HepG2 (cell line): ENCODE measurements around the gene IGFALS. TPM values are rescaled to one million over a fixed set of nuclear protein-coding genes. Genes with fewer than 3 reads are reported as not detected.

ENCODE experiments used
- KDM3A ChIP-seq: IDR thresholded peaks from 2 replicates; pipeline ENCODE4 v1.6.1; 2018; ENCODE audit warnings: low read depth, missing compliant biosample characterization
- SIX1 ChIP-seq: sonication (generic); formaldehyde crosslinking; IDR thresholded peaks from 2 replicates; pipeline ENCODE4 v1.4.0; 2020; ENCODE audit warnings: missing genetic modification reagents, borderline replicate concordance
- SMAD1 ChIP-seq: sonication (generic); formaldehyde crosslinking; IDR thresholded peaks from 2 replicates; pipeline ENCODE4 v1.4.0; 2020; ENCODE audit warnings: missing genetic modification reagents, low read depth, mild to moderate bottlenecking, borderline replicate concordance
- ZC3H13 ChIP-seq: sonication (generic); formaldehyde crosslinking; IDR thresholded peaks from 2 replicates; pipeline ENCODE4 v1.8.1; 2023; ENCODE audit warnings: mild to moderate bottlenecking, missing genetic modification reagents, moderate library complexity
- ZNF292 ChIP-seq: sonication (generic); formaldehyde crosslinking; IDR thresholded peaks from 2 replicates; pipeline ENCODE4 v1.8.1; 2022; ENCODE audit warnings: mild to moderate bottlenecking, low read depth, missing genetic modification reagents, borderline replicate concordance
- ZNF777 ChIP-seq: sonication (generic); formaldehyde crosslinking; IDR thresholded peaks from 2 replicates; pipeline ENCODE4 v1.4.0; 2020; ENCODE audit warnings: missing genetic modification reagents
- polyA plus RNA-seq, 8 experiments: library from polyadenylated mRNA; depleted of rRNA in 3 of 8; stranded (reverse) in 7 of 8; unstranded in 1 of 8; fragments of >200 nt; fragmentation: Illumina TruSeq in 4 of 8; extraction: Trizol in 4 of 8; gene quantifications; 2 replicates each; pipeline versions ENCODE4 v1.2.1 to v1.2.3, GENCODE V29; 2011 to 2016; ENCODE audit warnings: low read depth in 4 of 8, missing spikeins in 1 of 8, mixed read lengths in 1 of 8; ENCODE audit not compliant: insufficient read depth in 1 of 8
- total RNA-seq, 5 experiments: library from RNA; depleted of rRNA; stranded (reverse); fragments of >200 nt; fragmentation: Illumina TruSeq; extraction: Trizol; gene quantifications; 2 replicates each; pipeline ENCODE4 v1.2.3, GENCODE V29; 2016; ENCODE audit warnings: low read depth in 1 of 5
- TF ChIP-seq, protein P1 (sequence below): sonication (generic); formaldehyde crosslinking; IDR thresholded peaks from 2 replicates; pipeline ENCODE4 v1.4.0; 2020; ENCODE audit warnings: missing genetic modification reagents, borderline replicate concordance
- TF ChIP-seq, protein P2 (sequence below): IDR thresholded peaks from 2 replicates; pipeline ENCODE4 v1.6.1; 2012; ENCODE audit warnings: low read depth, low read length, improper control_type of control experiment
- TF ChIP-seq, protein P3 (sequence below): IDR thresholded peaks from 2 replicates; pipeline ENCODE4 v1.6.1; 2016; ENCODE audit warnings: mild to moderate bottlenecking, missing biosample characterization, missing genetic modification reagents
- TF ChIP-seq, protein P4 (sequence below): IDR thresholded peaks from 2 replicates; pipeline ENCODE4 v1.6.1; 2012; ENCODE audit warnings: low read length, improper control_type of control experiment
- TF ChIP-seq, protein P5 (sequence below): sonication (generic); formaldehyde crosslinking; IDR thresholded peaks from 2 replicates; pipeline ENCODE4 v1.4.0; 2020; ENCODE audit warnings: missing genetic modification reagents, borderline replicate concordance
- TF ChIP-seq, protein P6 (sequence below): sonication (generic); formaldehyde crosslinking; IDR thresholded peaks from 2 replicates; pipeline ENCODE4 v1.5.0; 2020; ENCODE audit warnings: mild to moderate bottlenecking, missing genetic modification reagents

The IGFALS gene
- total and polyA plus RNA-seq, 2 of the 13 experiments (the other 11 are each of a cell fraction or from before 2014, with no cell fraction given), result 0.34 to 2.4 TPM

DNA sequence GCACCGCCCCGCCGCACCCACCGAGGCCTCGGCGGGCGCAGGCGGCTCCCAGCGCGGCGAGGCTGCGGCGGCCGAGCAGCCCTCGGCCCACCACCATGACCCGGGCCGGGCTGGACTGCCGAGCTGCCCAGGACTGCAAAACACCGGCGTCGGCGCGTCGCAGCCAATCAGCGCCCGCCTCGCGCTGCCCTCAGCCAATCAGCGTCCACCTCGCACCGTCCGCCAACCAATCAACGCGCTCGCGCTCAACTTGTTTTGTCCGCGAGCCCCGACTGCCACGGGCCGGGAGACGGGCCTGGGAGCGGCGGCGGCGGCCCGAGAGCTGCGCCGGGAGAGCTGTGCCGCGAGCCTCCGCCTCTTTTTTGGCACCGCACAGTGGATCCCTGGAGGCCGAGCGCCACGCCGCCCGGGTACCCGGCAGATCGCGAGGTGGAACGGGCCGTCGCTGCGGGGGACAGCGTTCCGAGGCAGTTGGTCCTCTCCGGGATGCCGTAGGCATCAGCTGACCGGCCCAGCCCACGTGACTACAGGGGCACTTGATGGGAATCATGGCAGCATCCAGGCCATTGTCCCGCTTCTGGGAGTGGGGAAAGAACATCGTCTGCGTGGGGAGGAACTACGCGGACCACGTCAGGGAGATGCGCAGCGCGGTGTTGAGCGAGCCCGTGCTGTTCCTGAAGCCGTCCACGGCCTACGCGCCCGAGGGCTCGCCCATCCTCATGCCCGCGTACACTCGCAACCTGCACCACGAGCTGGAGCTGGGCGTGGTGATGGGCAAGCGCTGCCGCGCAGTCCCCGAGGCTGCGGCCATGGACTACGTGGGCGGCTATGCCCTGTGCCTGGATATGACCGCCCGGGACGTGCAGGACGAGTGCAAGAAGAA, 33.4 kb upstream of the IGFALS start, which contains the start of the genes FAHD1 and HAGH (continued):
- TF ChIP-seq, protein P1, sequence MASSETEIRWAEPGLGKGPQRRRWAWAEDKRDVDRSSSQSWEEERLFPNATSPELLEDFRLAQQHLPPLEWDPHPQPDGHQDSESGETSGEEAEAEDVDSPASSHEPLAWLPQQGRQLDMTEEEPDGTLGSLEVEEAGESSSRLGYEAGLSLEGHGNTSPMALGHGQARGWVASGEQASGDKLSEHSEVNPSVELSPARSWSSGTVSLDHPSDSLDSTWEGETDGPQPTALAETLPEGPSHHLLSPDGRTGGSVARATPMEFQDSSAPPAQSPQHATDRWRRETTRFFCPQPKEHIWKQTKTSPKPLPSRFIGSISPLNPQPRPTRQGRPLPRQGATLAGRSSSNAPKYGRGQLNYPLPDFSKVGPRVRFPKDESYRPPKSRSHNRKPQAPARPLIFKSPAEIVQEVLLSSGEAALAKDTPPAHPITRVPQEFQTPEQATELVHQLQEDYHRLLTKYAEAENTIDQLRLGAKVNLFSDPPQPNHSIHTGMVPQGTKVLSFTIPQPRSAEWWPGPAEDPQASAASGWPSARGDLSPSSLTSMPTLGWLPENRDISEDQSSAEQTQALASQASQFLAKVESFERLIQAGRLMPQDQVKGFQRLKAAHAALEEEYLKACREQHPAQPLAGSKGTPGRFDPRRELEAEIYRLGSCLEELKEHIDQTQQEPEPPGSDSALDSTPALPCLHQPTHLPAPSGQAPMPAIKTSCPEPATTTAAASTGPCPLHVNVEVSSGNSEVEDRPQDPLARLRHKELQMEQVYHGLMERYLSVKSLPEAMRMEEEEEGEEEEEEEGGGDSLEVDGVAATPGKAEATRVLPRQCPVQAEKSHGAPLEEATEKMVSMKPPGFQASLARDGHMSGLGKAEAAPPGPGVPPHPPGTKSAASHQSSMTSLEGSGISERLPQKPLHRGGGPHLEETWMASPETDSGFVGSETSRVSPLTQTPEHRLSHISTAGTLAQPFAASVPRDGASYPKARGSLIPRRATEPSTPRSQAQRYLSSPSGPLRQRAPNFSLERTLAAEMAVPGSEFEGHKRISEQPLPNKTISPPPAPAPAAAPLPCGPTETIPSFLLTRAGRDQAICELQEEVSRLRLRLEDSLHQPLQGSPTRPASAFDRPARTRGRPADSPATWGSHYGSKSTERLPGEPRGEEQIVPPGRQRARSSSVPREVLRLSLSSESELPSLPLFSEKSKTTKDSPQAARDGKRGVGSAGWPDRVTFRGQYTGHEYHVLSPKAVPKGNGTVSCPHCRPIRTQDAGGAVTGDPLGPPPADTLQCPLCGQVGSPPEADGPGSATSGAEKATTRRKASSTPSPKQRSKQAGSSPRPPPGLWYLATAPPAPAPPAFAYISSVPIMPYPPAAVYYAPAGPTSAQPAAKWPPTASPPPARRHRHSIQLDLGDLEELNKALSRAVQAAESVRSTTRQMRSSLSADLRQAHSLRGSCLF (CRISPR knock-in tag), result no peak
- TF ChIP-seq ZNF777, result peak; percentile 95
- no peak for TF ChIP-seq SIX1 (CRISPR knock-in tag)
- TF ChIP-seq, protein P2, sequence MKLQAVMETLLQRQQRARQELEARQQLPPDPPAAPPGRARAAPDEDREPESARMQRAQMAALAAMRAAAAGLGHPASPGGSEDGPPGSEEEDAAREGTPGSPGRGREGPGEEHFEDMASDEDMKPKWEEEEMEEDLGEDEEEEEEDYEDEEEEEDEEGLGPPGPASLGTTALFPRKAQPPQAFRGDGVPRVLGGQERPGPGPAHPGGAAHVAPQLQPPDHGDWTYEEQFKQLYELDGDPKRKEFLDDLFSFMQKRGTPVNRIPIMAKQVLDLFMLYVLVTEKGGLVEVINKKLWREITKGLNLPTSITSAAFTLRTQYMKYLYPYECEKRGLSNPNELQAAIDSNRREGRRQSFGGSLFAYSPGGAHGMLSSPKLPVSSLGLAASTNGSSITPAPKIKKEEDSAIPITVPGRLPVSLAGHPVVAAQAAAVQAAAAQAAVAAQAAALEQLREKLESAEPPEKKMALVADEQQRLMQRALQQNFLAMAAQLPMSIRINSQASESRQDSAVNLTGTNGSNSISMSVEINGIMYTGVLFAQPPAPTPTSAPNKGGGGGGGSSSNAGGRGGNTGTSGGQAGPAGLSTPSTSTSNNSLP, result no peak
- TF ChIP-seq ZC3H13 (CRISPR knock-in tag), result peak; percentile 90
- TF ChIP-seq, protein P3, sequence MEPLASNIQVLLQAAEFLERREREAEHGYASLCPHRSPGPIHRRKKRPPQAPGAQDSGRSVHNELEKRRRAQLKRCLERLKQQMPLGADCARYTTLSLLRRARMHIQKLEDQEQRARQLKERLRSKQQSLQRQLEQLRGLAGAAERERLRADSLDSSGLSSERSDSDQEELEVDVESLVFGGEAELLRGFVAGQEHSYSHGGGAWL, result peak; percentile 94; the same call in 1 of the 2 replicates
- TF ChIP-seq, protein P4, sequence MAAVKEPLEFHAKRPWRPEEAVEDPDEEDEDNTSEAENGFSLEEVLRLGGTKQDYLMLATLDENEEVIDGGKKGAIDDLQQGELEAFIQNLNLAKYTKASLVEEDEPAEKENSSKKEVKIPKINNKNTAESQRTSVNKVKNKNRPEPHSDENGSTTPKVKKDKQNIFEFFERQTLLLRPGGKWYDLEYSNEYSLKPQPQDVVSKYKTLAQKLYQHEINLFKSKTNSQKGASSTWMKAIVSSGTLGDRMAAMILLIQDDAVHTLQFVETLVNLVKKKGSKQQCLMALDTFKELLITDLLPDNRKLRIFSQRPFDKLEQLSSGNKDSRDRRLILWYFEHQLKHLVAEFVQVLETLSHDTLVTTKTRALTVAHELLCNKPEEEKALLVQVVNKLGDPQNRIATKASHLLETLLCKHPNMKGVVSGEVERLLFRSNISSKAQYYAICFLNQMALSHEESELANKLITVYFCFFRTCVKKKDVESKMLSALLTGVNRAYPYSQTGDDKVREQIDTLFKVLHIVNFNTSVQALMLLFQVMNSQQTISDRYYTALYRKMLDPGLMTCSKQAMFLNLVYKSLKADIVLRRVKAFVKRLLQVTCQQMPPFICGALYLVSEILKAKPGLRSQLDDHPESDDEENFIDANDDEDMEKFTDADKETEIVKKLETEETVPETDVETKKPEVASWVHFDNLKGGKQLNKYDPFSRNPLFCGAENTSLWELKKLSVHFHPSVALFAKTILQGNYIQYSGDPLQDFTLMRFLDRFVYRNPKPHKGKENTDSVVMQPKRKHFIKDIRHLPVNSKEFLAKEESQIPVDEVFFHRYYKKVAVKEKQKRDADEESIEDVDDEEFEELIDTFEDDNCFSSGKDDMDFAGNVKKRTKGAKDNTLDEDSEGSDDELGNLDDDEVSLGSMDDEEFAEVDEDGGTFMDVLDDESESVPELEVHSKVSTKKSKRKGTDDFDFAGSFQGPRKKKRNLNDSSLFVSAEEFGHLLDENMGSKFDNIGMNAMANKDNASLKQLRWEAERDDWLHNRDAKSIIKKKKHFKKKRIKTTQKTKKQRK, result no peak
- TF ChIP-seq ZNF292 (CRISPR knock-in tag), result peak; percentile 53; the same call in 1 of the 2 replicates
- TF ChIP-seq, protein P5, sequence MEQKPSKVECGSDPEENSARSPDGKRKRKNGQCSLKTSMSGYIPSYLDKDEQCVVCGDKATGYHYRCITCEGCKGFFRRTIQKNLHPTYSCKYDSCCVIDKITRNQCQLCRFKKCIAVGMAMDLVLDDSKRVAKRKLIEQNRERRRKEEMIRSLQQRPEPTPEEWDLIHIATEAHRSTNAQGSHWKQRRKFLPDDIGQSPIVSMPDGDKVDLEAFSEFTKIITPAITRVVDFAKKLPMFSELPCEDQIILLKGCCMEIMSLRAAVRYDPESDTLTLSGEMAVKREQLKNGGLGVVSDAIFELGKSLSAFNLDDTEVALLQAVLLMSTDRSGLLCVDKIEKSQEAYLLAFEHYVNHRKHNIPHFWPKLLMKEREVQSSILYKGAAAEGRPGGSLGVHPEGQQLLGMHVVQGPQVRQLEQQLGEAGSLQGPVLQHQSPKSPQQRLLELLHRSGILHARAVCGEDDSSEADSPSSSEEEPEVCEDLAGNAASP (CRISPR knock-in tag), result peak; percentile 43; the same call in 1 of the 2 replicates
- TF ChIP-seq, protein P6, sequence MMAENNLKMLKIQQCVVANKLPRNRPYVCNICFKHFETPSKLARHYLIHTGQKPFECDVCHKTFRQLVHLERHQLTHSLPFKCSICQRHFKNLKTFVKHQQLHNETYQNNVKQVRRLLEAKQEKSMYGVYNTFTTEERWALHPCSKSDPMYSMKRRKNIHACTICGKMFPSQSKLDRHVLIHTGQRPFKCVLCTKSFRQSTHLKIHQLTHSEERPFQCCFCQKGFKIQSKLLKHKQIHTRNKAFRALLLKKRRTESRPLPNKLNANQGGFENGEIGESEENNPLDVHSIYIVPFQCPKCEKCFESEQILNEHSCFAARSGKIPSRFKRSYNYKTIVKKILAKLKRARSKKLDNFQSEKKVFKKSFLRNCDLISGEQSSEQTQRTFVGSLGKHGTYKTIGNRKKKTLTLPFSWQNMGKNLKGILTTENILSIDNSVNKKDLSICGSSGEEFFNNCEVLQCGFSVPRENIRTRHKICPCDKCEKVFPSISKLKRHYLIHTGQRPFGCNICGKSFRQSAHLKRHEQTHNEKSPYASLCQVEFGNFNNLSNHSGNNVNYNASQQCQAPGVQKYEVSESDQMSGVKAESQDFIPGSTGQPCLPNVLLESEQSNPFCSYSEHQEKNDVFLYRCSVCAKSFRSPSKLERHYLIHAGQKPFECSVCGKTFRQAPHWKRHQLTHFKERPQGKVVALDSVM (CRISPR knock-in tag), result peak; percentile 84
- TF ChIP-seq SMAD1, result no peak
- peak; percentile 76; the same call in 1 of the 2 replicates for TF ChIP-seq KDM3A
